ENCODE data around the gene FARS2.
"Not testable (repeated sequence)": the region's sequence is repeated elsewhere in the genome, so short reads cannot be mapped to it uniquely, and the experiment has no call there.

Gene FARS2

DNA sequence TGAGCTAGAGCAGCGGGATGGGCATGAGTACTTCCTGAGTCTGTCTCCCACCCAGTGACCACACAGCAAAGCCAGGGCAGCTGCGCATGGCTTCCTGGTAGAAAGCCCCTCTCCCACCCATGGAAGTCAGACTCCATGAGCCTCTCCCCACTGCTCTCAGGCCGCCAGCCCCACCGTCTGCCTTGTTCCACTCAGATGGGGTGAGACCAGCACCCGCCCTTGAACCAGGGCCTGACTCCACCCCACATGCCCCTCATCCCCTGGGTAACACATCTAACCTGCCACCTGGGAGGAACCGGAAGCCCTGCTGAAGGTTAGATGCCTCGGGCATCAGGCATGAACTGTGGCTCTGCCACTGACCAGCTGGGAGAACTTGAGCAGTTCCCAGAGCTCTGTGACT, 517.6 kb downstream of the FARS2 start:
- DNase-seq = no peak

DNA sequence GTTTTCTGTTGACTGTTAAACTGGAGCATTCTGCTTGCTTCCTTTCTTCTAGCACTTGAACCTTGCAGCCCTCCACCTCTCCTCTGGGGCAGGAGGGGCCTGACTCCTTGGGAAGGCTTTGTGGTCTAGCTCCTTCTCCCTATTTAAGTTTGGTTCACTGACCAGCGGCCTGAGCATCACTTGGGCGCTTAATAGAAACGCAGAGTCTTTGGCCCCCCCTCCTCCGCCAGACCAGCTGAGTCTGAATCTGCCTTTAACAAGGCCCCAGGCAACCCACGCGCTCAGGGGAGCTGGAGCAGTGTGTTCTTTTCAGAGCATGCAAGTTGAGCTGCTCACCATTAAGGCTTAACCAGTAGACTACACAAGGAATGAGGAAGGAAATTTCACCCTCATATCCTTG, 519.7 kb downstream of the FARS2 start:
- no peak for DNase-seq

DNA sequence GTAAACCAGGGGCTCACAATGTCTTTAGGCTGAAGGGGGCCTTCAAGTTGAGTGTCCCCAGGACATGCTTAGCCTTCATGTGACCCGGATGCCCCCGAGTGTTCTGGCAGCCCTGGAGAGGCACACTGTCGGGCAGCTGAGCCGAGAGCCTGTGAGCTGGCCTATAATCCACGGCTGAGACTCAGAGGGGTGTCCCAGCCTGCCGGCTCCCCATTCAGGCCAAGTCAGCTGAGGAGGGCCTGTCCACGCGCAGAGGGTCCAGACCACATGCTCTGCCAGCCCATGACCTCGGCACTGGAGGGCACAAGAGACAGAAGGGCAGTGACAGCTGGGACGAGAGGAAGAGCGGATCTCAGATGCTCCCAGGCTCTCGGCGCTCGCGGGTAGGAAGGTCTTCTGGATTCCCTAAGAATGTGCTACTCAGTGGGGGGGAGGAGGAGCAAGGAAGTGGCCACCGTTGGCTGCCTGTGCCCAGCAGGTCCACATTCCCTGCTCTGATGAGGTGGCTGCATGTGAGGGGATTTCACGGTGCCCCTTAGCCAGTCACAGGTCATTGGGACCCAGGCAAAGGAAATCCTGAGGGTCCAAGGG, 520.7 kb downstream of the FARS2 start:
- no peak for DNase-seq

DNA sequence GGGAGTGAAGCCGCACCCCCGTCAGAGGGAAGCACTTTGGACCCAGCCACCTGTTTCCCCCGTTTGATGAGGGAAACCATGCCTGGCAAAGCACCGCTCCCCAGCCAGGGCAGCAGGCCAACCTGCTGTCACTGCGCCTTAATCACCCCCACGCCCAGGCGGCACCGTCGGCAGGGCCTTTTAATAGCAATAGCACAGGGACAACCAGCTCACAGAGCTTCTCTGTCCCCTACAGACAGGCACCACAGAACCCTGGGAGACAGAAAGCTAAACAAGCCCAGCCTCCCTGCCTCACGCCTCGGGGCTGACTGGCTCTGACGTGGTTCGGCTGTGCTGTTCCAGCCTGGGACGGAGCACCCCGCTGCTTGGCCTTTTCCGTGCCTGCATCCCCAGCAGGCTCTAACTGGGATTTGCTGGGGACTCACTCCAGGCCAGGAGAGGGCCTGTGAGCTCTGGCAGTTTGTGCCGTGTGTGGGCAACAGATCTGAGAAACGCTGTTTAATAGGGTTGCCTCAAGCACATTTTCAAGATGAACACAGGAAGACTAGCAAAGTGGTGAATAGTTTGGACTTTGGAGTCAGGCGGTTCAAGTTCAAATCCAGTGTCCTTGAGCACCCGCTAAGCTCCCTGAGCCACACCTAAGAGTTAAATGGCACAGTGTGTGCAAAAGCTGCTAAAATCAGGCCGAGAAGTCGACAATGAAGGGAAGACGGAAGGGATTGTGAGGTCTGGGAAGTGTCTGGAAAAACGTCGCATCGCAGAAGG, 521.7 kb downstream of the FARS2 start:
- no peak for DNase-seq

DNA sequence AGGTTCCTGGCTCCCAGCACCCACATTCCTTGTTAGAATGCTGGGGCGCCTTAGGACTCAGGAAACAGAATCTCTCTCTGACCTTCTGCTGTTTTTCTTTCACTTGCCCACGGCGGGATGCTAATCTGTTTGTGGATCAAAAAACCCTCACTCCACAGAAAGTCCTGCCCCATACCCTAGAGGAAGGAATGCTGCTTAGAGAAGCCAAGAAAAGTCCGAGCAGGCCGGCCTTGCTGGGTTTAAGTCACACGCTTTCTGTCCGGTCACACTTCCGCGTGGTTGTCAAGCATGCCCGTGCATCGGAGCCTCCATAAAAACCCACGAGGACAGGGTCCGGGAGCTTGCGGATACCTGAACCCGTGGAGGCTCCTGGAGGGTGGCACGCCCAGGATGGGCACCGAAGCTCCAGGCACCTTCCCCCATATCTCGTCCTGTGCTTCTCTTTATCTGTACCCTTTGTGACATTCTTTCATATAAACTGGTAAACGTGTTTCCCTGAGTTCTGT, 522.3 kb downstream of the FARS2 start:
- DNase-seq = no peak

DNA sequence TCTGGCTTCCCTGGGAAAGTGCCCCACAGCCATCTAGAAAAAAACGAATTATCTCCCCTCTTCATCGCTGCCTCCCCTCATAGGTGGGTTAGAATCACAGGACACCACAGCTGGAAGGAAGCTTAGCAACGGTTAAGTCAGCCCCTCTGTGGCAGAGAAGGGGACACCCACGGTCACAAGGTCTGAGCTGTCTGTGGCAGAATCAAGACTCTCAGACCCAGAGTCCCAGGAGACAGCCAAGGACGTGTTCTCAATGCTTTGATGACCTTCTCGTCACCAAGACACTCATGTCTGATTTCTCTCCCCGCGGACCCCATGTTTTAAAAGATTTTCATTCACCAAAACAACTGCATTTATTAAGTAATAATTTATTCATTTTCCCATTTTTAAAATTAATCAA, 523.9 kb downstream of the FARS2 start:
- no peak for DNase-seq

DNA sequence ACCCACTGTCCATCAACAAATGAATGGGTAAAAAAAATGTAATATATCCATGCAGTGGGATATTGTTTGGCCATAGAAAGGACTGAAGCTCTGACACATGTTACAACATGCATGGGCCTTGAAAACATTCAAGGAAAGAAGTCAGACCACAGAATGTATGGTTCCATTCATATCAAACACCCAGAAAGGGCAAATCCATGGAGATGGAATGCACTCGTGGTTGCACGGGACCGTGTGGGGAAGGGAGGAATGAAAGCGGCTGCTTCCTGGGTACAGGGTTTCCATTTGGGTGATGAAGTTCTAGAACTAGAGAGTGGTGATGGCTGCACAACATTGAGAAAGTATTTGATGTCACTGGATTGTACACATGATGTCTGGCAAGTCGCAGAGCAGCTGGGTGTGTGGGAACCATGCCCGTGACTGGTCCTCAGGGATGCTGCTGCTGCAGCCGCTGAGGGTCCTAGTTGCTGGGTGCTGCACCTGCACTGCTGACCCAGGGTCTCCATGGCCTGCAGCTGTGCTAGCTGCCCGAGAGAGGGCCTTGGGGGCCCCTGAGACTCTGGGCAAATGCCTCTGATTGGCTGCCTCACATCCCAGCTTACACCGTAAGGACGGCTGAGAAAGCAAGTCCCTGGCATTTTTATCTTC, 525.1 kb downstream of the FARS2 start:
- DNase-seq = no peak

DNA sequence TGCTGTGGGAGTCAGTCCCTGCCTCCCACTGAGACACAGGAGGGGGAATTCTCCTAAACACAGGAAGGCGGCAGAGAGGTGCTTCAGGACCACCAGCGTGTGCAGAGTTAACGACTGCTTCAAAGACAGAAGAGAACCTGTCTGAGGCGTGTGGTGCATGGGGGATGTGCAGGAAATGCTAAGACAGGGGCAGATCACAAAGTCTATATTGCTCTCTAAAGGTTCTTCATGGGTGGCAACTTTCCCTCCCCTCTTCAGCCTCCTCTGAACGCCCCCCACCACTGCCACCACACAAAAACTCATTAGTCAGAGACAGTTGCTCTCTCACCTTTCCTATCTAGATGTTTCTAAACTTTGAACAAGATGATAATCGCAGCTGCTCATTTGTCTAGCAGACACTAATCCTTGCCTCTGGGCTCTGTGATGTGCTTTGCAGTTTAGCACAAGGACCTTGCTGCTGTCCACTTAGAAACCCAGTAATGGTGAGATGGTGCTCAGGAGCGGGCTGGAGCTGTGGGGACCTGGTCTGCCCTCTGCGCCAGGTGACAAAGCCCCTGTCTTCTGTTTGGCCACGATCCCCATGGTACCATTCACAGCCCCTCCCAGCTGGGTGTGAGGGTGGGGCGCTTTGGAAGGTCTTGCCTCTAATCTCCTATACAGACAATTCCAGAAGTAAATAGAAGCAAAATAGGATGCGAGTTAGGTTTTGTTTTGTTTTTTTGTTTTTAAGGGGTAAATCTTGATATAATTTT, 525.8 kb downstream of the FARS2 start:
- no peak for DNase-seq

DNA sequence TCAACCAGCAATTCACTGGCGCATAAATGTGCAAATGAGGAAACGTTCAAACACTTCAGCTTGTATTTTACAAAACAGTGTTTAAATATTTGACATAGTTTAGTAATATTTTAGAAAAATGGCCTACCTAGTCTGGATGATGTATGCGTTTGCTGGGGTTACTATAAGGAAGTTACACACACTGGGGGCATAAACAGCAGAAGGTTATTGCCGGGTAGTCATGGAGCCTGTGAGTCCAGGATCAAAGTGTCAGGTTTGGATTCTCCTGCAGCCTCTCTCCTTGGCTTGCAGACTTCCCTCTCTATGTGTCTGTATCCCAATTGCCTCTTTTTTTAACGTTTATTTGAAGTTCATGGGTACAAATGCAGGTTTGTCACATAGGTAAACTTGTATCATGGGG, 528.1 kb downstream of the FARS2 start:
- not testable (repeated sequence) for DNase-seq

DNA sequence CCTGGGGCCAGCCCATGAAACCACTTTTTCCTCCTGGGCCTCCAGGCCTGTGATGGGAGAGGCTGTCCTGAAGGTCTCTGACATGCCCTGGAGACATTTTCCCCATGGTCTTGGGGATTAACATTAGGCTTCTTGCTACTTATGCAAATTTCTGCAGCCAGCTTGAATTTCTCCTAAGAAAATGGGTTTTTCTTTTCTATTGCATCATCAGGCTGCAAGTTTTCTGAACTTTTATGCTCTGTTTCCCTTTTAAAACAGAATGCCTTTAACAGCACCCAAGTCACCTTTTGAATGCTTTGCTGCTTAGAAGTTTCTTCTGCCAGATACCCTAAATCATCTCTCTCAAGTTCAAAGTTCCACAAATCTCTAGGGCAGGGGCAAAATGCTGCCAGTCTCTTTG, 535.2 kb downstream of the FARS2 start:
- DNase-seq = not testable (repeated sequence)

DNA sequence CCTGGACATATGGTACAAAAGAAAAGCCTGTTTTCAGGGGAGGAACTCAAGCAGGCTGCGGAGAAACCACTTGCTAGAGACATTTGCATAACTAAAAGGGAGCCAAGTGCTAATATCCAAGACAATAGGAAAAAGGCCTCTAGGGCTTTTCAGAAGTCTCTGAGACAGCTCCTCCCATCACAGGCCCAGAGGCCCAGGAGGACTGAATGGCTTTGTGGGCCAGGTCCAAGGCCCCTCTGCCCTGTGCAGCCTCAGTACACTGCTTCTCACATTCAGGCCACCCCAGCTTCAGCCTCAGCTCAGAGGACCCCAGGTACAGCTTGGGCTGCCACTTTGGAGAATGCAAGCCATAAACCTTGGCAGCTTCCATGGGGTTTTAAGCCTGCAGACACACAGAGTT, 545.1 kb downstream of the FARS2 start:
- not testable (repeated sequence) for DNase-seq

DNA sequence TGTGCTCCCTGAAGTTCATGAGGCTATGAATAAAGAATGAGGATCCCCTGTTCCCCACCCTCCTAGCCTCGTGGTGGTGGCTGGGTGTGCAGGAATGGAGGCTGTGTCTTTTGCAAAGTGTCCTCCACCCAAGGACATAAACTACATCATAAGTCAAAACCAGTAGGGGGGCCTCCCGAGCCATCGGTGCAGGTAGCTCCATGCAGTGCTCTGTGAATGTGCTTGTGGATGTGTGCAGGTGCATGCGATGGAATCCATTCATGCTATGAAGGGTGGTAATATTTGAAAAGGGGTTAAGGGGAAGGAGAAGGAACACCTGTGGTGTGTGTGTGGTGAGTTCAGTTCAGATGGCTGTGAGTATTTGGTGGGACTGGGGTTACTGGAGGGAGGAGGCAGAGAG, 548.1 kb downstream of the FARS2 start:
- DNase-seq = no peak

DNA sequence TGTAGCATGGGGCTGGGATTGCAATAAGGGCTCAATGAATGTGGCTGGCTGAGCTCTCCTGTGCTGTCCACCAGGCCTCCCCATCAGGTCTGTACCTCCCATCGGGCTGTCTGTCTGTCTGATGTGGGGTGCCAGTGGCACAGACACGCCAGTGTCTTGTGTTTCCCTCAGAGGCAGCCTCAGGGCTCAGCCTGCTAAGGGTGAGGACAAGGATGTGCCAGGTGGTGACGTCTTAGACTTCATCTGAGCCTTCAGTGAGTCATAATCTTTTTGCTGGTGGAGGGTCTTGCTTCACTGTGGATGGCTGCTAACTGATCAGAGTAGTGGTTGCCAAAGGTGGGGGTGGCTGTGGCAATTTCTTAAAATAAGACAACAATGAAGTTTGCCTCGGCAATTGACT, 550.7 kb downstream of the FARS2 start:
- no peak for DNase-seq

DNA sequence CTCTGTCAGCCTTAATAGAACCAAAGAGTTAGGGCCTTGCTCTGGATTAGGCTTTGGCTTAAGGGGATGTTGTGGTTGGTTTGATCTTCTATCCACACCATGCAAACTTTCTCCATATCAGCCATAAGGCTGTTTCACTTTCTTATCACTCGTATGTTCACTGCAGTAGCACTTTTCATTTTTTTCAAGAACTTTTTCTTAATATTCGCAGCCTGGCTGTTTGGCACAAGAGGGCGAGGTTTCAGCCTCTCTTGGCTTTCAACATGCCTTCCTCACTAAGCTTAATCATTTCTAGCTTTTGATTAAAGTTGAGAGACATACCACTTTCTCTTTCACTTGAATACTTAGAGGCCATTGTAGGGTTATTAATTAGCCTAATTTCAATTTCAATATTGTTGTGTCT, 552.3 kb downstream of the FARS2 start:
- DNase-seq = no peak

DNA sequence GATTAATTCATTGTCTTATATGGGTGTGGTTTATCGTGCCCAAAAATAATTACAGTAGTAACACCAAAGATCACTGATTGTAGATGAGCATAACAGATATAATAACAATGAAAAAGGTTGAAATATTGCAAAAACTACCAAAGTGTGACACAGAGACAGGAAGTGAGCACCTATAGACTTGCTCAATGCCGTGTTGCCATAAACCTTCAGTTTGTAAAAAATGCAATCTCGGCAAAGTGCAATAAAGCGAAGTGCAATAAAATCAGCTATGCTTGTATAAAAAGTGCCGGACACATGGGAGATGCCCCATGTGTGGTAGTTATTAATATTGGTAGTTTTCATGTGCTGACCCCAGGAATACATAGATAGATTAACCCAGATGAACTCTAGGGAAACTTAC, 552.8 kb downstream of the FARS2 start:
- no peak for DNase-seq

DNA sequence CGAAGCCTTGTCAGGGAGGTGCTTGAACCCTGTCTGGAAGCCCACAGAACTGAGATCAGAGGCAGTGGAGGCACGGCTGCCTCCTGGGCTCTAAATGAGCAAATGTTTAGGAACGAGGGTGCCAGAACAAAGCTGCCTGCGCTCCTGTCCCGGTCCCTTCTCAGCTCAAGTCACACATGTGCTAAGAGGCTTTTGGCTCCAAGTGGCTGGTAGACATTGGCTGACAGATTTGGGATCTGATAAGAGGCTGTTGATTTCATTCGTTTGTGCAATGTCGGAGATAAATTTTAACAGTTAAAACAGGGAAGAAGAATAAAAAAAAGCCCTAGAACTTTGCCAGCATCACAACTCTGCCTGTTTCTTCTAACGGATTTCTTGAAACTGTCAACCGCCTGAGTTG, 553.6 kb downstream of the FARS2 start:
- no peak for DNase-seq

DNA sequence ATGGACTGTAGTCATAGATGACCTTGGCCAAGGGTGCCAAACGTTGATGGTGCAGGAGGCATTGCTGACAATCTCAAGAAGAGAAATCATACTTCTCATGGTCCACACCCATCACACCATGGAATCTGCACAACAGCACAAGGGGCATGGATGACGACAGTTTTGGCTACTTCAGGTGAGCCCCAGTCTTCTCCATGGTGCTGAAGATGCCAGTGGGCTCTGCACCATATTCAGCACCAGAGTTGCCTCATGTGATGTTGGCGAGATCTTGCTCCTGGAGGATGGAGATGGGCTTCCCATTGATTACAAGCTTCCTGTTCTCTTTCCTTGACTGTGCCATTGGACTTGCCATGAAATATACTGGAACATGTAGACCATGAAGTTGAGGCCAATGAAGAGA, 556.6 kb downstream of the FARS2 start:
- no peak for DNase-seq

DNA sequence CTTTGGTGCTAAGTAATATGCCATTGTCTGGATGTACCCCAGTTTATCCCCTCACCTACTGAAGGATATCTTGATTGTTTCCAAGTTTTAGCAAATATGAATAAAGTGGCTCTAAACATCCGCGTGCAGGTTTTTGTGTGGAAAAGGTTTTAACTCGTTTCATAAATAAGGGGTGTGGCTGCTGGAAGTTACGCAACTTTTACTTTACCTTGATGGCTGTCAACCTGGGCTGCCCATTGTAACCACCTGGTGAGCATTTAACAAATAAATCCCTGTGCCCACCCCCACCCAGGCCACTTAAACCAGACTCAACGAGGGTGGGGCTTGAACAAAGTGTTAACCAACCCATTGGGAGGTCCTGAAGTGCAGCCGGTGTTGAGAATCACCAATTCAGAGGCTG, 557.6 kb downstream of the FARS2 start:
- no peak for DNase-seq

Measured in NCI-H510A (cell line).